Neural cell (in vitro differentiated cells): ENCODE results near the gene INPP4B. TPM values are rescaled to one million over a fixed set of nuclear protein-coding genes. Genes with fewer than 3 reads are reported as not detected.
A peak's percentile ranks its signal among the peaks of the same experiment; 100 is the strongest.

ENCODE experiments used
- H2AFZ ChIP-seq: fragments of 200-600, 300-800 bp; sonication (generic), shearing (Covaris generic); 2 replicates; pipeline ENCODE4 v1.6.0; 2014; ENCODE audit warnings: low read depth, mild to moderate bottlenecking, antibody characterized with exemption, low read length, moderate library complexity
- H3F3A ChIP-seq: fragments of 200-600 bp; shearing (Covaris generic); 2 replicates; pipeline ENCODE4 v1.6.1; 2016; ENCODE audit warnings: mild to moderate bottlenecking, moderate library complexity, mixed read lengths, antibody characterized with exemption, low read length; ENCODE audit not compliant: insufficient read depth, poor library complexity, severe bottlenecking
- H3K27ac ChIP-seq: fragments of 200-600, 300-800 bp; sonication (generic), shearing (Covaris generic); 2 replicates; pipeline ENCODE4 v1.5.1; 2014; ENCODE audit warnings: mild to moderate bottlenecking, low read length, moderate library complexity
- H3K27me3 ChIP-seq: fragments of 300-800, 200-600 bp; sonication (generic), shearing (Covaris generic); 2 replicates; pipeline ENCODE4 v1.6.0; 2014; ENCODE audit warnings: mild to moderate bottlenecking, low read depth, low read length, moderate library complexity; ENCODE audit not compliant: insufficient read depth
- H3K36me3 ChIP-seq: fragments of 300-800, 200-600 bp; sonication (generic), shearing (Covaris generic); 2 replicates; pipeline ENCODE4 v1.5.1; 2014; ENCODE audit warnings: mild to moderate bottlenecking, antibody characterized with exemption, low read length, moderate library complexity; ENCODE audit not compliant: insufficient read depth
- H3K4me2 ChIP-seq: fragments of 300-800, 200-600 bp; sonication (generic), shearing (Covaris generic); 2 replicates; pipeline ENCODE4 v1.6.0; 2014; ENCODE audit warnings: mild to moderate bottlenecking, low read length
- H3K4me3 ChIP-seq: fragments of 300-800, 200-600 bp; sonication (generic), shearing (Covaris generic); 2 replicates; pipeline ENCODE4 v1.5.1; 2014; ENCODE audit warnings: mild to moderate bottlenecking, low read length, moderate library complexity
- H3K79me2 ChIP-seq: fragments of 200-600 bp; shearing (Covaris generic); replicated peaks from 2 replicates; pipeline ENCODE4 v1.6.0; 2014; ENCODE audit warnings: mild to moderate bottlenecking, low read length, moderate library complexity; ENCODE audit not compliant: insufficient read depth
- H3K9ac ChIP-seq: fragments of 300-800, 200-600 bp; sonication (generic), shearing (Covaris generic); 2 replicates; pipeline ENCODE4 v1.6.1; 2016; ENCODE audit warnings: mild to moderate bottlenecking, low read length, mixed read lengths
- H3K9me2 ChIP-seq: fragments of 200-600 bp; shearing (Covaris generic); 2 replicates; pipeline ENCODE4 v1.6.1; 2016; ENCODE audit warnings: mild to moderate bottlenecking, low read length, mixed read lengths; ENCODE audit not compliant: insufficient read depth
- H3K9me3 ChIP-seq: fragments of 200-600, 300-800 bp; sonication (generic), shearing (Covaris generic); 2 replicates; pipeline ENCODE4 v1.6.1; 2016; ENCODE audit warnings: mild to moderate bottlenecking, mixed run types, low read length, moderate library complexity, mixed read lengths
- H4K20me1 ChIP-seq: fragments of 200-600 bp; shearing (Covaris generic); 2 replicates; pipeline ENCODE4 v1.6.1; 2016; ENCODE audit warnings: mild to moderate bottlenecking, mixed run types; ENCODE audit not compliant: insufficient read depth
- EP300 ChIP-seq: fragments of 450-650 bp; conservative IDR thresholded peaks from 2 replicates; pipeline ENCODE4 v1.6.1; 2014; ENCODE audit warnings: antibody characterized with exemption, mild to moderate bottlenecking, moderate library complexity; ENCODE audit not compliant: poor library complexity, severe bottlenecking
- EZH2 ChIP-seq: fragments of 200-600, 300-800 bp; shearing (Covaris generic), sonication (generic); IDR thresholded peaks from 2 replicates; pipeline ENCODE4 v1.6.1; 2014; ENCODE audit warnings: antibody characterized with exemption, low read length, borderline replicate concordance, mild to moderate bottlenecking; ENCODE audit not compliant: insufficient read depth, poor library complexity, severe bottlenecking
- MXI1 ChIP-seq: fragments of 450-650 bp; conservative IDR thresholded peaks from 2 replicates; pipeline ENCODE4 v1.6.1; 2014; ENCODE audit warnings: antibody characterized with exemption, mild to moderate bottlenecking; ENCODE audit not compliant: poor library complexity, severe bottlenecking
- POLR2AphosphoS5 ChIP-seq: IDR thresholded peaks from 2 replicates; pipeline ENCODE4 v1.6.1; 2012
- RAD21 ChIP-seq: fragments of 450-650 bp; conservative IDR thresholded peaks from 2 replicates; pipeline ENCODE4 v1.6.1; 2014; ENCODE audit warnings: antibody characterized with exemption, mild to moderate bottlenecking, moderate library complexity
- SMC3 ChIP-seq: fragments of 450-650 bp; conservative IDR thresholded peaks from 2 replicates; pipeline ENCODE4 v1.6.1; 2014; ENCODE audit warnings: antibody characterized with exemption, mild to moderate bottlenecking, moderate library complexity; ENCODE audit not compliant: poor library complexity
- TAF1 ChIP-seq: IDR thresholded peaks from 2 replicates; pipeline ENCODE4 v1.6.1; 2012; ENCODE audit warnings: low read depth
- polyA plus RNA-seq: library from polyadenylated mRNA; depleted of rRNA; stranded (reverse); fragments of >200 nt; gene quantifications from 2 replicates; pipeline ENCODE4 v1.2.3, GENCODE V29; 2014
- TF ChIP-seq, protein P1 (sequence below): fragments of 450-650 bp; IDR thresholded peaks from 2 replicates; pipeline ENCODE4 v1.5.1; 2014; ENCODE audit warnings: antibody characterized with exemption, mild to moderate bottlenecking, moderate library complexity; ENCODE audit not compliant: poor library complexity, severe bottlenecking
- TF ChIP-seq, protein P2 (sequence below): IDR thresholded peaks from 2 replicates; pipeline ENCODE4 v1.6.1; 2012; ENCODE audit warnings: borderline replicate concordance

The INPP4B gene
- polyA plus RNA-seq, 1 donor from 2014 or later = 0.30 TPM

DNA sequence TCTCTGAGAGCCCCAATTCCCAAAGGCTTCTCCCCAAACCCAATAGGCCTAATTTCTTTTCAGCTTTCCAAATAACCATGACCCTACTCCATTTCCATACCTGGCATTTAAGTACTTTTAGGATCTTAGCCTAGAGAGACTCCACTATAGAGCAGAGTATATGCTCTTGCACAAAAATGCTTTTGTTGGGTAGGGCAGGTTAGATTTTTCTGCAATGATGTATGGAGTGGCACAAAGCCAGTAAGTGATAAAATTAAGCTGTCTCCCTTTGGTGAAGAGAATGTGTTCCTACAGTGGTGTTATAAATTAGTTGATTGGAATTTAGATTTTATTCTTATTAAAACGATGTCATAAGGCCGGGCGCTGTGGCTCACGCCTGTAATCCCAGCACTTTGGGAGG lies 124.9 kb downstream of the INPP4B start:
- H3K4me3 ChIP-seq = no peak overlapping the region
- TF ChIP-seq EZH2 = no peak
- TF ChIP-seq, protein P1, sequence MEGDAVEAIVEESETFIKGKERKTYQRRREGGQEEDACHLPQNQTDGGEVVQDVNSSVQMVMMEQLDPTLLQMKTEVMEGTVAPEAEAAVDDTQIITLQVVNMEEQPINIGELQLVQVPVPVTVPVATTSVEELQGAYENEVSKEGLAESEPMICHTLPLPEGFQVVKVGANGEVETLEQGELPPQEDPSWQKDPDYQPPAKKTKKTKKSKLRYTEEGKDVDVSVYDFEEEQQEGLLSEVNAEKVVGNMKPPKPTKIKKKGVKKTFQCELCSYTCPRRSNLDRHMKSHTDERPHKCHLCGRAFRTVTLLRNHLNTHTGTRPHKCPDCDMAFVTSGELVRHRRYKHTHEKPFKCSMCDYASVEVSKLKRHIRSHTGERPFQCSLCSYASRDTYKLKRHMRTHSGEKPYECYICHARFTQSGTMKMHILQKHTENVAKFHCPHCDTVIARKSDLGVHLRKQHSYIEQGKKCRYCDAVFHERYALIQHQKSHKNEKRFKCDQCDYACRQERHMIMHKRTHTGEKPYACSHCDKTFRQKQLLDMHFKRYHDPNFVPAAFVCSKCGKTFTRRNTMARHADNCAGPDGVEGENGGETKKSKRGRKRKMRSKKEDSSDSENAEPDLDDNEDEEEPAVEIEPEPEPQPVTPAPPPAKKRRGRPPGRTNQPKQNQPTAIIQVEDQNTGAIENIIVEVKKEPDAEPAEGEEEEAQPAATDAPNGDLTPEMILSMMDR = no peak
- TF ChIP-seq POLR2AphosphoS5 = no peak
- TF ChIP-seq EP300 = no peak
- no peak for TF ChIP-seq MXI1
- TF ChIP-seq, protein P2, sequence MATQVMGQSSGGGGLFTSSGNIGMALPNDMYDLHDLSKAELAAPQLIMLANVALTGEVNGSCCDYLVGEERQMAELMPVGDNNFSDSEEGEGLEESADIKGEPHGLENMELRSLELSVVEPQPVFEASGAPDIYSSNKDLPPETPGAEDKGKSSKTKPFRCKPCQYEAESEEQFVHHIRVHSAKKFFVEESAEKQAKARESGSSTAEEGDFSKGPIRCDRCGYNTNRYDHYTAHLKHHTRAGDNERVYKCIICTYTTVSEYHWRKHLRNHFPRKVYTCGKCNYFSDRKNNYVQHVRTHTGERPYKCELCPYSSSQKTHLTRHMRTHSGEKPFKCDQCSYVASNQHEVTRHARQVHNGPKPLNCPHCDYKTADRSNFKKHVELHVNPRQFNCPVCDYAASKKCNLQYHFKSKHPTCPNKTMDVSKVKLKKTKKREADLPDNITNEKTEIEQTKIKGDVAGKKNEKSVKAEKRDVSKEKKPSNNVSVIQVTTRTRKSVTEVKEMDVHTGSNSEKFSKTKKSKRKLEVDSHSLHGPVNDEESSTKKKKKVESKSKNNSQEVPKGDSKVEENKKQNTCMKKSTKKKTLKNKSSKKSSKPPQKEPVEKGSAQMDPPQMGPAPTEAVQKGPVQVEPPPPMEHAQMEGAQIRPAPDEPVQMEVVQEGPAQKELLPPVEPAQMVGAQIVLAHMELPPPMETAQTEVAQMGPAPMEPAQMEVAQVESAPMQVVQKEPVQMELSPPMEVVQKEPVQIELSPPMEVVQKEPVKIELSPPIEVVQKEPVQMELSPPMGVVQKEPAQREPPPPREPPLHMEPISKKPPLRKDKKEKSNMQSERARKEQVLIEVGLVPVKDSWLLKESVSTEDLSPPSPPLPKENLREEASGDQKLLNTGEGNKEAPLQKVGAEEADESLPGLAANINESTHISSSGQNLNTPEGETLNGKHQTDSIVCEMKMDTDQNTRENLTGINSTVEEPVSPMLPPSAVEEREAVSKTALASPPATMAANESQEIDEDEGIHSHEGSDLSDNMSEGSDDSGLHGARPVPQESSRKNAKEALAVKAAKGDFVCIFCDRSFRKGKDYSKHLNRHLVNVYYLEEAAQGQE = no peak
- no peak for TF ChIP-seq SMC3
- TF ChIP-seq RAD21 = no peak
- TF ChIP-seq TAF1 = no peak
- no peaks in the 10 kb centered on the region for H3K9me2 ChIP-seq
- no peaks in the 10 kb centered on the region for H3K27me3 ChIP-seq
- no peaks in the 10 kb centered on the region for H3K79me2 ChIP-seq
- H3K9ac ChIP-seq = no peak overlapping the region
- H3K9me3 ChIP-seq = no peaks in the 10 kb centered on the region
- no peak overlapping the region for H3K4me2 ChIP-seq
- no peak overlapping the region for H3K27ac ChIP-seq
- H3K36me3 ChIP-seq = no peaks in the 10 kb centered on the region
- no peak overlapping the region for H2AFZ ChIP-seq
- no peaks in the 10 kb centered on the region for H3F3A ChIP-seq
- H4K20me1 ChIP-seq = no peaks in the 10 kb centered on the region

DNA sequence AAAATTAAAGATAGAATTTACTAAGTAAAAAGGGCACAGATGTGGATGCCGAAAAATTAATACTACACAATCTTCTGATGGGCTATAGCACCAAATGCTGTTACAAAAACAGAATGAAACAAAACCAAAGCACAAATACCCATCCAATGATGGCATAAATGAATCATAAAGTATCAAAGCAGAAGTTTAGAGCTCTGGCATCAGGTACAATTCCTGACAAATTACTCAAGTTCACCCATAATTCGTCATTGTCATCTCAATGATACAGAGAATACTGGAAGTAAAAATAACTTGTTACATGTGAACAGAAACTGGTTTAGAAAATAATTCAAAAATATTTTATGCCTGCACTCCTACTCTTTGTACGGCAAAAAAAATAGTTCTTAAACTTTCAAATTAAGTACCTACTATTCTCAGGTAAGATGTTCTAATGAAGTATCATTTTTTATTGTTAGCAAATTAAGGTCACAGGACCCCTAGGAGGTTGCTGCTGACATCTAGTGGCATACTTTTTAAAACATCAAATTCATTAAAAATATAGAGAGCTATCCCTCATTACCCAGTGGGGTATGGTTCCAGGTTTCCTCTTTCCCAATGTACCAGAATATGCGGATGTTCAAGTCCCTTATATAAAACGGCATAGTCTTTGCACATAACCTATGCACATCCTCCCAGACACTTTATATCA lies 126.1 kb downstream of the INPP4B start:
- Histone ChIP-seq H3F3A (no peaks in the 10 kb centered on the region), H3K79me2 (no peaks in the 10 kb centered on the region), H3K9me2 (no peaks in the 10 kb centered on the region), H3K27me3 (no peaks in the 10 kb centered on the region), H3K9me3 (no peaks in the 10 kb centered on the region), H3K4me3 (no peak overlapping the region), H2AFZ (no peak overlapping the region), H3K27ac (no peak overlapping the region), H3K4me2 (no peak overlapping the region), H3K36me3 (no peaks in the 10 kb centered on the region), H3K9ac (no peak overlapping the region), H4K20me1 (no peaks in the 10 kb centered on the region)
- TF ChIP-seq SMC3 (peak; percentile 74), RAD21 (peak; percentile 68), MXI1 (no peak)
- TF ChIP-seq, protein P1 = peak; percentile 64
